ENCODE data around the gene FPR2. TPM values are rescaled to one million over a fixed set of nuclear protein-coding genes. Genes with fewer than 3 reads are reported as not detected.

FPR2 gene
- total and polyA plus RNA-seq, 4 donors: 0.33 to 5.6 TPM; not detected in 2

DNA sequence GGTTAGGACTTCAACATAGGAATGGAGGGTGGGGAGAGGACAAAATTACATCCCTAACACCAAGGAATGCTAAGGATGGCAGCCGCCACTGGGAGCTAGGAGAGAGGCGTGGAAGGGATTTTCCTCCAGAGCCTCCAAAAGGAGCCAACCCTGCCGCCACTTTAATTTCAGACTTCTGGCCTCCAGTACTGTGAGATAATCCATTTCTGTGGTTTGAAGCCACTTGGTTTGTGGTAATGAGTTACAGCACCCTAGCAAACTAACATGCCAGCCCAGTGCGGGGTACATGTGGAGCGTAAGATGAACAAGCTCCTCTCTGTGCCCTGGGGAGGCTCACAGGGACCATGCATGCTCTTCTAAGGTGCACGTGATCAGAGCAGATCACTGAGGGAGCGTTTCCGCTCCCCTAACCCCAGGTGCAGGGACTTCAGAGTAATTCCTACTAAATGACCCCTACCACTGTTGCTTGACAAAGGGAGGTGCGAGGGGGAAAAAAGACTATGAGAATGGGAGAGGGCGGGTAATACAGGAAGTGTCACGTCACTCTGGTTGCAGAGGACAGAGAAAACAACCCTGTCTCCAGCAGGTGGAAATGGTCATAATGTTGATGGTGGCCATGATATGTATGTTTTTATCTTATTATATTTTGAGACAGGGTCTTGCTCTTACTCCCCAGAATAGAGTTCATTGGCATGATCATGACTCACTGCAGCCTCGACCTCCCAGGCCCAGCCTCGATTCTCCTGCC, 21.3 kb upstream of the FPR2 start:
- H3K4me1 ChIP-seq (ENCODE audit: control insufficient read depth, insufficient read depth, low read length): no peaks in the 10 kb centered on the region
- no peaks in the 10 kb centered on the region for H3K36me3 ChIP-seq (ENCODE audit: control insufficient read depth, insufficient read depth, low read length)
- no peak for DNase-seq (ENCODE audit: low read depth in 4 of 6, low spot score in 6 of 6)
- no peaks in the 10 kb centered on the region for H3K9me3 ChIP-seq (ENCODE audit: control insufficient read depth, insufficient read depth, low read length)
- peaks cover 3% of the 10 kb centered on the region for H3K27me3 ChIP-seq (ENCODE audit: control insufficient read depth, insufficient read depth, low read length)
- no peak overlapping the region for H3K27ac ChIP-seq (ENCODE audit: low read depth, low read length)
- WGBS (ENCODE audit: insufficient coverage): 49% methylated on average over 3 of the region's 13 CpGs
- H3K4me3 ChIP-seq (ENCODE audit: low read depth, low read length): no peak overlapping the region

DNA sequence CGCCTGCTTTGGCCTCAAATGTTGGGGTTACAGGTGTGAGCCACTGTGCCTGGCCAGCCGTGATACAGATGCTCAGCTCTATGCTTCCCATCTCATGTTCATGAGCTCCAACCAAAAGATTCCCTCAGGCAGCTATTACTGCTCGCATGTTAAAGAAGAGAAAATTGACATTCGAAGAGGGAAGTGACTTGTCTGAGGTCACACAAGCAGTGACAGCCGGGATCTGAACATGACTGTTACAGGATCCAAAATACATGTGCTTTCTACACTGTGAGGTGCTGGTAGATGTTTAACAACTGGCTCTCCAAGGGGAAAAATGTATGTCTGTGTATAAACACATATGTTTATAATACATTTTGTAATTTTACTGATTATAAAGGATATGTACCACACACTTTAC, 20.6 kb upstream of the FPR2 start:
- no peaks in the 10 kb centered on the region for H3K9me3 ChIP-seq (ENCODE audit: control insufficient read depth, insufficient read depth, low read length)
- H3K4me1 ChIP-seq (ENCODE audit: control insufficient read depth, insufficient read depth, low read length): no peaks in the 10 kb centered on the region
- WGBS (ENCODE audit: insufficient coverage): 96% methylated on average over 2 of the region's 5 CpGs
- H3K27me3 ChIP-seq (ENCODE audit: control insufficient read depth, insufficient read depth, low read length): peaks cover 3% of the 10 kb centered on the region
- H3K36me3 ChIP-seq (ENCODE audit: control insufficient read depth, insufficient read depth, low read length): no peaks in the 10 kb centered on the region
- H3K4me3 ChIP-seq (ENCODE audit: low read depth, low read length): no peak overlapping the region
- no peak for DNase-seq (ENCODE audit: low read depth in 4 of 6, low spot score in 6 of 6)
- H3K27ac ChIP-seq (ENCODE audit: low read depth, low read length): no peak overlapping the region

DNA sequence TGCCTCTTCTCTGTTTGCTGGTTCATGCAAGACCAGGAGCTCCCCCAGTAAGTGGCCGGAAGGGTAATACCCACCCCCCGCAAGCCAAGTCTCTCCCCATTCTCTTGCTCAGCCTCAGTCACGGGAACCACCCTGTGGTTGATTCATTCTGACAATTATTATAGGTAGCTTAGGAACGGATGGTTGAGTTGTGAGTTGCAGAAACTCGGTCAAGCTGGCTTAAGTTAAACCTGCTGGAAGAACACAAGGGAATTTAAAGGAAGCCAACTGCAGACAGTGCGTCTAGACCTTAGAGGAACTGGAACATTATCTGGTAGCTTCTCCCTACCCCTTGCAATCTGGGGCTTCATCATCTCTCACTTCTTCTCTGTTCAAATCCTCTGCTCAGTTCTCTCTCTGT, 18.2 kb upstream of the FPR2 start:
- no peaks in the 10 kb centered on the region for H3K4me1 ChIP-seq (ENCODE audit: control insufficient read depth, insufficient read depth, low read length)
- H3K27me3 ChIP-seq (ENCODE audit: control insufficient read depth, insufficient read depth, low read length): no peaks in the 10 kb centered on the region
- H3K27ac ChIP-seq (ENCODE audit: low read depth, low read length): no peak overlapping the region
- no peak overlapping the region for H3K4me3 ChIP-seq (ENCODE audit: low read depth, low read length)
- DNase-seq (ENCODE audit: low read depth in 4 of 6, low spot score in 6 of 6): no peak
- no peaks in the 10 kb centered on the region for H3K9me3 ChIP-seq (ENCODE audit: control insufficient read depth, insufficient read depth, low read length)
- WGBS (ENCODE audit: insufficient coverage): 71% methylated on average over 1 of the region's 6 CpGs
- no peaks in the 10 kb centered on the region for H3K36me3 ChIP-seq (ENCODE audit: control insufficient read depth, insufficient read depth, low read length)

DNA sequence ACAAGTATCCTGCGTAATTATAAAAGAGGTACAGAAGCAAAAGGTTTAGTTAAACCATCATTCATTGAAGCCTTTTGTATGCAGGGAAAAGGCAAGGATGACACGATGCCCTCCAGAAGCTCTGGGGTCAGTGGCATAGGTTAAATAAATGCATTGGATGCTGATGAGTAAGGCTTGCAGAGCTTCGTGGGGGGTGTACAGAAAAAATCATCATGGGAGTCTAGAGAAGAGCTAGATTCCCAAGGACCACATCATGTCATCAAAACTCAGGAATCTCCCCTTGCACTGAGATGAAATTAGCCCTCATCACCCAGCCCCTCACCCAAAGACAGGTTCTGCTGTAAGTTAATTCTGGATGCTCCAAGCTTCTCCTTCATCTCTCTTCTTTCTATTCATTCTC, 17.6 kb upstream of the FPR2 start:
- H3K4me3 ChIP-seq (ENCODE audit: low read depth, low read length): no peak overlapping the region
- no peak overlapping the region for H3K27ac ChIP-seq (ENCODE audit: low read depth, low read length)
- 40% methylated on average over 1 of the region's 3 CpGs for WGBS (ENCODE audit: insufficient coverage)
- no peaks in the 10 kb centered on the region for H3K9me3 ChIP-seq (ENCODE audit: control insufficient read depth, insufficient read depth, low read length)
- H3K27me3 ChIP-seq (ENCODE audit: control insufficient read depth, insufficient read depth, low read length): no peaks in the 10 kb centered on the region
- H3K36me3 ChIP-seq (ENCODE audit: control insufficient read depth, insufficient read depth, low read length): no peaks in the 10 kb centered on the region
- H3K4me1 ChIP-seq (ENCODE audit: control insufficient read depth, insufficient read depth, low read length): no peaks in the 10 kb centered on the region
- no peak for DNase-seq (ENCODE audit: low read depth in 4 of 6, low spot score in 6 of 6)

DNA sequence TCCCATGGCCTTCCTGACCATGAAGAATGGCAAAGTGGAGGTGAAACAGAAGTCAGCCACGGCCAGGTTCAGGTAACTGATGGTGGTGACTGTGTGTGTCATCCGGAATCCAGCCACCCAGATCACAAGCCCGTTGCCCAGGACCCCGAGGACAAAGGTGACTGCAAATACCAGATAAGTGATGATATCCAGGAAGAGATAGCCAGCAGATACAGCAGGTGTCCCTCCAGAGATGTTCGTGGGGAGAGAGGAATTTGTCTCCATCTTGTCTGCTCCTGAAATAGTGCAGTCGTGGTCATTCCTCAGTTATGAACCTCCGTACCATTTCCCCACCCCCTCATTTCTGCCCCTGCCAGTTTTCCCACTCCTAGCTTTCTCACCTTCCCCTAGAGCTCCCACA, 14.2 kb upstream of the FPR2 start:
- H3K4me3 ChIP-seq (ENCODE audit: low read depth, low read length): no peak overlapping the region
- no peaks in the 10 kb centered on the region for H3K27me3 ChIP-seq (ENCODE audit: control insufficient read depth, insufficient read depth, low read length)
- no peak overlapping the region for H3K27ac ChIP-seq (ENCODE audit: low read depth, low read length)
- no peak for DNase-seq (ENCODE audit: low read depth in 4 of 6, low spot score in 6 of 6)
- 84% methylated on average over 7 of the region's 7 CpGs for WGBS (ENCODE audit: insufficient coverage)
- no peaks in the 10 kb centered on the region for H3K36me3 ChIP-seq (ENCODE audit: control insufficient read depth, insufficient read depth, low read length)
- no peaks in the 10 kb centered on the region for H3K9me3 ChIP-seq (ENCODE audit: control insufficient read depth, insufficient read depth, low read length)
- no peaks in the 10 kb centered on the region for H3K4me1 ChIP-seq (ENCODE audit: control insufficient read depth, insufficient read depth, low read length)

DNA sequence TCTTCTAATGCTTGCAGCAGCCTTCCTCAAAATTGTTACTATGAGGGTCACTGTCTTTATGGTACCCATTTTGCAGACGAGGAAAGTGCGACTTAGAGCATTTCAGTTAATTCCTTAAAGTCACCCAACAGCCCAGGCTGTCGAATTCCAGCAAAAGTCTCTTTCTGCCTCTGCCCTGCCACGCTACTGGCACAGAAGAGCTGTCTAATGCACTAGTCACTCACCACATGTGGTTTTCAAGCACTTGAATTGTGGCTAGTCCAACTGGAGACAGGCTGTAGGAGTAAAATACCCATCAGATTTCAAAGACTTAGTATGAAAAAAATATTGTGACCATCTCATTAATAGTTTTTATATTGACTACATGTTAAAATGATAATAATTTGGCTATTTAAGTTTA, 11.0 kb upstream of the FPR2 start:
- H3K9me3 ChIP-seq (ENCODE audit: control insufficient read depth, insufficient read depth, low read length): no peaks in the 10 kb centered on the region
- H3K4me3 ChIP-seq (ENCODE audit: low read depth, low read length): no peak overlapping the region
- H3K36me3 ChIP-seq (ENCODE audit: control insufficient read depth, insufficient read depth, low read length): no peaks in the 10 kb centered on the region
- no peaks in the 10 kb centered on the region for H3K27me3 ChIP-seq (ENCODE audit: control insufficient read depth, insufficient read depth, low read length)
- whole genome bisulfite sequencing (ENCODE audit: insufficient coverage): 90% methylated on average over 3 of the region's 4 CpGs
- DNase-seq (ENCODE audit: low read depth in 4 of 6, low spot score in 6 of 6): no peak
- H3K4me1 ChIP-seq (ENCODE audit: control insufficient read depth, insufficient read depth, low read length): no peaks in the 10 kb centered on the region
- no peak overlapping the region for H3K27ac ChIP-seq (ENCODE audit: low read depth, low read length)

DNA sequence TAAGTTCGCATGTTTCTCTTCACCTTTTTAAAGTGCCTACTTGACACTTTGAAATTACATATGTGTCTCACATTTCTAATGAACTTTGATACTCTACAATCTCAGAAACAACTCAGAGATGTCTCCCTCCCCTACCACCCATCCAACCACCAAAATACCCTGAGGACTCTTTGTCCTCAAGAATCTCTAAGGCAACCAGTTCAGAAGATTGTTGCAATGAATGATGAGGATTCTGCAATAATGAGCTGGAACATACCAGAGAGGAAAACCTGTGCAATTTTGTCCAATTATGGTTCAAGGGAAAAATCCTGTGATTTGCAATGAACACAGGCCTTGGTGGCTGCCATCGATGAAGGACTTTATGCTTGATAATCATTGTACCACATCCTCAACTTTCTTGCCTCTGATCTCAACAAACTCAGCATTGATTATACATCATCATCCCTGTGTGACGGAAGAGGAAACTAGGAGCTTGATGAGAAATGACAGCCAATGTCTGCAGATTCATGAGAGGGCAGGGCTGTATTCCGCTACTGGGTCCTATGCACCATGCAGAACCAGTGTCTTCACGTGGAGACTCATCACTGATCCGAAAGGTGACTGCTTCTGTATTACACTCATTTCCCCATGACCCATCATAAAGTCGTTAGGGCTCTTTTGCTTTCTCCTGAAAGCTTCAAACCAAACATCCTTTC, 10.4 kb upstream of the FPR2 start:
- no peak overlapping the region for H3K27ac ChIP-seq (ENCODE audit: low read depth, low read length)
- H3K36me3 ChIP-seq (ENCODE audit: control insufficient read depth, insufficient read depth, low read length): no peaks in the 10 kb centered on the region
- H3K4me1 ChIP-seq (ENCODE audit: control insufficient read depth, insufficient read depth, low read length): no peaks in the 10 kb centered on the region
- no peak for DNase-seq (ENCODE audit: low read depth in 4 of 6, low spot score in 6 of 6)
- H3K9me3 ChIP-seq (ENCODE audit: control insufficient read depth, insufficient read depth, low read length): no peaks in the 10 kb centered on the region
- WGBS (ENCODE audit: insufficient coverage): 77% methylated on average over 4 of the region's 7 CpGs
- no peak overlapping the region for H3K4me3 ChIP-seq (ENCODE audit: low read depth, low read length)
- H3K27me3 ChIP-seq (ENCODE audit: control insufficient read depth, insufficient read depth, low read length): no peaks in the 10 kb centered on the region

DNA sequence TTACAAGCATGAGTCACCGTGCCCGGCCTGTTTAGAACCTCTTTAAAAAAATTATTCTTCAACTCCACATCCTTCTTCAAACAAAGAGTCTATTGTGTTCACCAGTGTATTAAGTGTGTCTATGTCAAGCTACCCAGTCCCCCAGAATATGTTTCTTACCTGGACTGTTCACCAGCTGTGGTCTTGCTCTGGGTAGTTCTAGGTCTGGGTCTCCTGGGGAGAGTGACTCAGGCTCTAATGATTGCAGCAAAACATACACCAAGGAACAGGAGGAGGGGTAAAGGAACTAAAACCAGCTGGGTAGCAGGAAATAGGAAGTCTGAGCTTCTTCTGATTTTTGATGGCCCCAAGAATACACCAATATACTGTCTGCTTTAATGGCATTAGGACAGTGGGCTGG, 9.3 kb upstream of the FPR2 start, which contains the start of gene FPR1:
TSS of gene FPR1 (minus strand) at position 224 of the 400 bp plus-strand sequence. CDS start 4,884 bp downstream, outside the sequence.
- H3K4me3 ChIP-seq (ENCODE audit: low read depth, low read length): no peak within 1 kb of the TSS
- H3K27ac ChIP-seq (ENCODE audit: low read depth, low read length): no peak within 1 kb of the TSS
- WGBS (ENCODE audit: insufficient coverage): no CpG with 5 or more reads among the region's 2 CpGs
- DNase-seq (ENCODE audit: low read depth in 4 of 6, low spot score in 6 of 6): no peak
- H3K9me3 ChIP-seq (ENCODE audit: control insufficient read depth, insufficient read depth, low read length): no peaks in the 10 kb centered on the region
- H3K4me1 ChIP-seq (ENCODE audit: control insufficient read depth, insufficient read depth, low read length): no peaks in the 10 kb centered on the region
- H3K27me3 ChIP-seq (ENCODE audit: control insufficient read depth, insufficient read depth, low read length): no peaks in the 10 kb centered on the region
- H3K36me3 ChIP-seq (ENCODE audit: control insufficient read depth, insufficient read depth, low read length): no peaks in the 10 kb centered on the region

DNA sequence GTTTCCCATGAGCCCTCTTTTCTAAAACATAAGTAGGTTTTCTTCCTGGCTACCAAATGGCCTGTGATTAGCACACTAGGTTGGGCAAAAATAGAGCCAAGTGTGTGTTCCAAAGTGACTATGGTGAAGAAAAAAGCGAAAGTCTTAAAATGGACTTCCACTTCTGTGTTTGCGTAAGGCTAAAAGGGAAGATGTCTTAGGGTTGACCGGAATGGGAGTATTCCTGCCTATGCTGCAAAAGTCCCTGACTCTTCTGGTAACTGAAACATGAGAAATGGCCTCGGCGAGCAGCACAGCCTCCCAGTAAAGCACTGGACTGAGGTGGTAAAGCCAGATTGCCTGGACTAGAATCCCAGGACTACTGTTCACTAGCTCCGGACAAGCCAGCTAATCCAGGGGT, 6.9 kb upstream of the FPR2 start:
- WGBS (ENCODE audit: insufficient coverage): 93% methylated on average over 6 of the region's 6 CpGs
- H3K27ac ChIP-seq (ENCODE audit: low read depth, low read length): no peak overlapping the region
- H3K4me3 ChIP-seq (ENCODE audit: low read depth, low read length): no peak overlapping the region
- no peaks in the 10 kb centered on the region for H3K9me3 ChIP-seq (ENCODE audit: control insufficient read depth, insufficient read depth, low read length)
- no peaks in the 10 kb centered on the region for H3K4me1 ChIP-seq (ENCODE audit: control insufficient read depth, insufficient read depth, low read length)
- no peaks in the 10 kb centered on the region for H3K36me3 ChIP-seq (ENCODE audit: control insufficient read depth, insufficient read depth, low read length)
- no peaks in the 10 kb centered on the region for H3K27me3 ChIP-seq (ENCODE audit: control insufficient read depth, insufficient read depth, low read length)
- DNase-seq (ENCODE audit: low read depth in 4 of 6, low spot score in 6 of 6): no peak

DNA sequence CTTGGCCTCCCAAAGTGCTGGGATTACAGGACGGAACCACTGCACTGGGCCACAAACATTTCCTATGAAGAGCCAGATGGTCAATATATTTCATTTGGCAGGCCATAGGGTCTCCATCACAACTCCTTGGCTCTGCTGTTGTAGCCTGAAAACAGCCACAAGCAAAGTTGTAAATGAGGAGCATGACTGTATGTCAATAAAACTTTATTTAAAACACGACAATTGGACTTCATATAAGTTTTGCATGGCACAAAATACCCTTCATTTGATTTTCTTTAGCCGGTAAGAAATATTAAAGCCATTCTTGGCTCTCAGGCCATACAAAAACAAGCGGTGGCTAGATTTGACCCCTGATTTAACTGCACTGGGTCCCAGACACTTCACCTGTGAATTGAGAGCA, 6.2 kb upstream of the FPR2 start:
- WGBS (ENCODE audit: insufficient coverage): 70% methylated on average over 4 of the region's 4 CpGs
- Histone ChIP-seq H3K27ac (ENCODE audit: low read depth, low read length) (no peak overlapping the region), H3K27me3 (ENCODE audit: control insufficient read depth, insufficient read depth, low read length) (no peaks in the 10 kb centered on the region), H3K4me3 (ENCODE audit: low read depth, low read length) (no peak overlapping the region), H3K9me3 (ENCODE audit: control insufficient read depth, insufficient read depth, low read length) (no peaks in the 10 kb centered on the region), H3K4me1 (ENCODE audit: control insufficient read depth, insufficient read depth, low read length) (no peaks in the 10 kb centered on the region), H3K36me3 (ENCODE audit: control insufficient read depth, insufficient read depth, low read length) (no peaks in the 10 kb centered on the region)
- no peak for DNase-seq (ENCODE audit: low read depth in 4 of 6, low spot score in 6 of 6)
